Skeletal muscle satellite cell (primary cell): ENCODE data around the gene MYO15B.

Experiments used
- H3K27me3 ChIP-seq: 2 replicates; pipeline ENCODE4 v1.7.0; 2013; ENCODE audit warnings: low read length; ENCODE audit not compliant: control insufficient read depth, insufficient read depth
- H3K36me3 ChIP-seq: 2 replicates; pipeline ENCODE4 v1.7.0; 2013; ENCODE audit warnings: mild to moderate bottlenecking, control low read depth, low read length; ENCODE audit not compliant: insufficient read depth
- H3K4me1 ChIP-seq: 2 replicates; pipeline ENCODE4 v1.7.0; 2013; ENCODE audit warnings: low read length; ENCODE audit not compliant: control insufficient read depth, insufficient read depth
- H3K4me2 ChIP-seq: 2 replicates; pipeline ENCODE4 v1.7.0; 2013; ENCODE audit warnings: mild to moderate bottlenecking, low read length
- H3K4me3 ChIP-seq: 2 replicates; pipeline ENCODE4 v1.7.0; 2013; ENCODE audit warnings: low read length
- H3K9ac ChIP-seq: 2 replicates; pipeline ENCODE4 v1.7.0; 2013; ENCODE audit warnings: mild to moderate bottlenecking, low read depth, low read length, moderate library complexity
- H3K9me3 ChIP-seq: replicated peaks from 2 replicates; pipeline ENCODE4 v1.7.0; 2013; ENCODE audit warnings: mild to moderate bottlenecking, control low read depth, low read length

MYO15B gene

GRCh38 chr17:75614006-75614405 is 26.4 kb downstream of the MYO15B start:
- Histone ChIP-seq H3K27me3 (no peaks in the 10 kb centered on the region), H3K9me3 (no peaks in the 10 kb centered on the region), H3K4me2 (no peak overlapping the region), H3K9ac (no peak overlapping the region), H3K4me3 (no peak overlapping the region), H3K4me1 (peaks cover 6% of the 10 kb centered on the region), H3K36me3 (no peaks in the 10 kb centered on the region)

GRCh38 chr17:75614556-75615270 is 27.1 kb downstream of the MYO15B start:
- no peaks in the 10 kb centered on the region for H3K9me3 ChIP-seq
- no peak overlapping the region for H3K4me3 ChIP-seq
- peaks cover 6% of the 10 kb centered on the region for H3K4me1 ChIP-seq
- H3K27me3 ChIP-seq, result no peaks in the 10 kb centered on the region
- no peak overlapping the region for H3K4me2 ChIP-seq
- H3K36me3 ChIP-seq, result no peaks in the 10 kb centered on the region
- no peak overlapping the region for H3K9ac ChIP-seq

GRCh38 chr17:75615301-75615700 is 27.7 kb downstream of the MYO15B start:
- Histone ChIP-seq H3K4me3 (no peak overlapping the region), H3K36me3 (no peaks in the 10 kb centered on the region), H3K9ac (no peak overlapping the region)

GRCh38 chr17:75616521-75617122 is 29.0 kb downstream of the MYO15B start:
- no peak overlapping the region for H3K9ac ChIP-seq

More at GRCh38 chr17:75615301-75615700, 27.7 kb downstream of the MYO15B start:
- Histone ChIP-seq H3K27me3 (no peaks in the 10 kb centered on the region), H3K9me3 (no peaks in the 10 kb centered on the region), H3K4me1 (peaks cover 6% of the 10 kb centered on the region), H3K4me2 (no peak overlapping the region)

GRCh38 chr17:75617218-75617617 is 29.6 kb downstream of the MYO15B start:
- Histone ChIP-seq H3K27me3 (no peaks in the 10 kb centered on the region), H3K9me3 (no peaks in the 10 kb centered on the region), H3K36me3 (no peaks in the 10 kb centered on the region), H3K4me3 (no peak overlapping the region), H3K4me1 (no peaks in the 10 kb centered on the region), H3K9ac (no peak overlapping the region), H3K4me2 (no peak overlapping the region)

More at GRCh38 chr17:75616521-75617122, 29.0 kb downstream of the MYO15B start:
- Histone ChIP-seq H3K4me3 (no peak overlapping the region), H3K9me3 (no peaks in the 10 kb centered on the region), H3K4me2 (no peak overlapping the region), H3K36me3 (no peaks in the 10 kb centered on the region), H3K4me1 (no peaks in the 10 kb centered on the region), H3K27me3 (no peaks in the 10 kb centered on the region)

GRCh38 chr17:75617675-75618074 is 30.1 kb downstream of the MYO15B start:
- no peaks in the 10 kb centered on the region for H3K4me1 ChIP-seq
- no peak overlapping the region for H3K9ac ChIP-seq
- H3K36me3 ChIP-seq, result no peaks in the 10 kb centered on the region
- H3K4me3 ChIP-seq, result no peak overlapping the region
- no peak overlapping the region for H3K4me2 ChIP-seq
- no peaks in the 10 kb centered on the region for H3K27me3 ChIP-seq
- no peaks in the 10 kb centered on the region for H3K9me3 ChIP-seq

- no peak overlapping the region for H3K4me3 ChIP-seq
- no peaks in the 10 kb centered on the region for H3K36me3 ChIP-seq
- H3K9me3 ChIP-seq, result no peaks in the 10 kb centered on the region
- H3K27me3 ChIP-seq, result no peaks in the 10 kb centered on the region
- H3K9ac ChIP-seq, result no peak overlapping the region
- H3K4me1 ChIP-seq, result no peaks in the 10 kb centered on the region
- no peak overlapping the region for H3K4me2 ChIP-seq
Observed at GRCh38 chr17:75619506-75620431, 32.2 kb downstream of the MYO15B start.

- Histone ChIP-seq H3K27me3 (no peaks in the 10 kb centered on the region), H3K36me3 (no peaks in the 10 kb centered on the region), H3K4me3 (no peak overlapping the region), H3K9ac (no peak overlapping the region), H3K4me2 (no peak overlapping the region), H3K9me3 (no peaks in the 10 kb centered on the region), H3K4me1 (no peaks in the 10 kb centered on the region)
Observed at GRCh38 chr17:75621489-75621888, 33.9 kb downstream of the MYO15B start.

- Histone ChIP-seq H3K4me2 (no peak overlapping the region), H3K27me3 (no peaks in the 10 kb centered on the region), H3K36me3 (no peaks in the 10 kb centered on the region), H3K9ac (no peak overlapping the region), H3K9me3 (no peaks in the 10 kb centered on the region), H3K4me3 (no peak overlapping the region), H3K4me1 (no peaks in the 10 kb centered on the region)
Observed at GRCh38 chr17:75622076-75622475, 34.5 kb downstream of the MYO15B start.

GRCh38 chr17:75622771-75623273 is 35.2 kb downstream of the MYO15B start:
- no peak overlapping the region for H3K4me2 ChIP-seq
- H3K4me1 ChIP-seq, result no peaks in the 10 kb centered on the region
- no peaks in the 10 kb centered on the region for H3K27me3 ChIP-seq
- H3K9ac ChIP-seq, result no peak overlapping the region
- no peak overlapping the region for H3K4me3 ChIP-seq
- no peaks in the 10 kb centered on the region for H3K9me3 ChIP-seq
- no peaks in the 10 kb centered on the region for H3K36me3 ChIP-seq

GRCh38 chr17:75623386-75623785 is 35.8 kb downstream of the MYO15B start:
- Histone ChIP-seq H3K27me3 (no peaks in the 10 kb centered on the region), H3K4me3 (no peak overlapping the region), H3K4me1 (no peaks in the 10 kb centered on the region), H3K4me2 (no peak overlapping the region), H3K9ac (no peak overlapping the region), H3K9me3 (no peaks in the 10 kb centered on the region), H3K36me3 (no peaks in the 10 kb centered on the region)
